PFSK-1 (cell line): ENCODE results near the gene GUCY1A1.

ENCODE experiments used
- FOXP2 ChIP-seq: optimal IDR thresholded peaks from 2 replicates; pipeline ENCODE3; 2011; ENCODE audit warnings: borderline replicate concordance, control low read depth, inconsistent platforms; ENCODE audit not compliant: insufficient read depth; ENCODE audit errors: extremely low read length, extremely low read depth
- POLR2AphosphoS5 ChIP-seq: IDR thresholded peaks from 2 replicates; pipeline ENCODE4 v1.6.1; 2012; ENCODE audit warnings: low read depth, mild to moderate bottlenecking, control low read depth, low read length, moderate library complexity
- SIN3A ChIP-seq: IDR thresholded peaks from 2 replicates; pipeline ENCODE4 v1.6.1; 2012; ENCODE audit warnings: mild to moderate bottlenecking, low read length, moderate library complexity, borderline replicate concordance; ENCODE audit not compliant: insufficient read depth
- TAF1 ChIP-seq: IDR thresholded peaks from 2 replicates; pipeline ENCODE4 v1.6.1; 2012; ENCODE audit warnings: low read length, control low read depth, borderline replicate concordance; ENCODE audit not compliant: insufficient read depth
- TF ChIP-seq, protein P1 (sequence below), 2 experiments: IDR thresholded peaks; 2 replicates each; pipeline versions ENCODE4 v1.6.1 to v1.8.0; 2011 to 2012; ENCODE audit warnings: low read depth in 2 of 2, low read length in 2 of 2, control low read depth in 1 of 2, inconsistent platforms in 1 of 2, mild to moderate bottlenecking in 1 of 2, moderate library complexity in 1 of 2; ENCODE audit not compliant: insufficient read depth in 1 of 2

GUCY1A1 gene

DNA sequence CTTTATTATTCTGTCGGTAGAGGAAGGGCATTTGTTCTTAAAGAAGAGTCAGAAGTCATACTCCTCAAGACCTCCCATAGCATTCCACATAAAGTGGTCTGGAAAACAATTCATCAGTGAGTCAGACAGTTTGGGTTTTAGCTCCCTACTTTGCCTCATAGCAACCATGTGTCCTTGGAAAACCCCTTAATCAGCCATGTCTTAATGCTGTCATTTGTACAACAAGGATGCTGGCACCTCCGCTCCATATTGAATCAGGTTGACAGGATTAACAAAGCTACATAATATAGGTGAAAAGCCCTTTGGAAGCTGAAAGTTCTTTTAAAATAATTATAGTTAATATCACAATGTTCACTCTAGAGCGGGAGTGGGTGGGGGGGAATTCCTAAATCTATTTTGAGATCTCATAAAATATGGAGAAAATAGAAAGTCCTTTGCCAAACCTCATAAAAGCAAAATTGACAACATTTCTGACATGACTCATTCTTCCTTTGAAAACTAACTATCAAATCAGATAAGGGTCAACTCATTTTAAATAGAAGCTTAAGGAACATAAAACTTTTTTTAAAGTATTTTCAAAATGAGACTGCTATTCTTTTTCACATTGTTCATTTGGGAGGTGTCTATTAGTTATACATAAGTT is 37.3 kb upstream of the GUCY1A1 start:
- TF ChIP-seq, protein P1, sequence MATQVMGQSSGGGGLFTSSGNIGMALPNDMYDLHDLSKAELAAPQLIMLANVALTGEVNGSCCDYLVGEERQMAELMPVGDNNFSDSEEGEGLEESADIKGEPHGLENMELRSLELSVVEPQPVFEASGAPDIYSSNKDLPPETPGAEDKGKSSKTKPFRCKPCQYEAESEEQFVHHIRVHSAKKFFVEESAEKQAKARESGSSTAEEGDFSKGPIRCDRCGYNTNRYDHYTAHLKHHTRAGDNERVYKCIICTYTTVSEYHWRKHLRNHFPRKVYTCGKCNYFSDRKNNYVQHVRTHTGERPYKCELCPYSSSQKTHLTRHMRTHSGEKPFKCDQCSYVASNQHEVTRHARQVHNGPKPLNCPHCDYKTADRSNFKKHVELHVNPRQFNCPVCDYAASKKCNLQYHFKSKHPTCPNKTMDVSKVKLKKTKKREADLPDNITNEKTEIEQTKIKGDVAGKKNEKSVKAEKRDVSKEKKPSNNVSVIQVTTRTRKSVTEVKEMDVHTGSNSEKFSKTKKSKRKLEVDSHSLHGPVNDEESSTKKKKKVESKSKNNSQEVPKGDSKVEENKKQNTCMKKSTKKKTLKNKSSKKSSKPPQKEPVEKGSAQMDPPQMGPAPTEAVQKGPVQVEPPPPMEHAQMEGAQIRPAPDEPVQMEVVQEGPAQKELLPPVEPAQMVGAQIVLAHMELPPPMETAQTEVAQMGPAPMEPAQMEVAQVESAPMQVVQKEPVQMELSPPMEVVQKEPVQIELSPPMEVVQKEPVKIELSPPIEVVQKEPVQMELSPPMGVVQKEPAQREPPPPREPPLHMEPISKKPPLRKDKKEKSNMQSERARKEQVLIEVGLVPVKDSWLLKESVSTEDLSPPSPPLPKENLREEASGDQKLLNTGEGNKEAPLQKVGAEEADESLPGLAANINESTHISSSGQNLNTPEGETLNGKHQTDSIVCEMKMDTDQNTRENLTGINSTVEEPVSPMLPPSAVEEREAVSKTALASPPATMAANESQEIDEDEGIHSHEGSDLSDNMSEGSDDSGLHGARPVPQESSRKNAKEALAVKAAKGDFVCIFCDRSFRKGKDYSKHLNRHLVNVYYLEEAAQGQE (IDR thresholded peaks at IDR 0.05; ENCODE audit: insufficient read depth in 1 of 2, low read depth in 2 of 2, low read length in 2 of 2): no peak
- TF ChIP-seq POLR2AphosphoS5 (no peak), FOXP2 (no peak), TAF1 (no peak)

DNA sequence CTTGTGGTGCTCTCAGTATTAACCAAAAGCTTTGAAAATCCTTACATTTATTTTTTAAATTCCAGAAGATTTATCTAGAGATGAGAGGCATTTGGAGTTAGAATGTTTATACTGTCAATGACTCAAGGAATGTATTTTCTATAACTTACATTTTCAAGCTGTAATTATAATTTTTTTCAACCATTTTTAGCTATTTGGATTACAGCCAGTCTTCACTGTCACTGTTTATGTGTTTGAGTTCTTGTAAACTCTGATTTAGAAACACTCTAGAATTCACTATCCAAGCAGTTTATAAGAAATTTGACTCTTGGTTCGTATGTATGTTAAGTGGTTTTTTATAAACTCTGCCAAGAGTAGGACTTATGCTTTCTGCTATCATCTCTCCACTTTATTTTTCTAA is 36.7 kb upstream of the GUCY1A1 start:
- TF ChIP-seq TAF1: no peak
- TF ChIP-seq, protein P1 (IDR thresholded peaks at IDR 0.05; ENCODE audit: insufficient read depth in 1 of 2, low read depth in 2 of 2, low read length in 2 of 2): no peak
- TF ChIP-seq SIN3A: no peak
- no peak for TF ChIP-seq POLR2AphosphoS5
- TF ChIP-seq FOXP2: no peak

DNA sequence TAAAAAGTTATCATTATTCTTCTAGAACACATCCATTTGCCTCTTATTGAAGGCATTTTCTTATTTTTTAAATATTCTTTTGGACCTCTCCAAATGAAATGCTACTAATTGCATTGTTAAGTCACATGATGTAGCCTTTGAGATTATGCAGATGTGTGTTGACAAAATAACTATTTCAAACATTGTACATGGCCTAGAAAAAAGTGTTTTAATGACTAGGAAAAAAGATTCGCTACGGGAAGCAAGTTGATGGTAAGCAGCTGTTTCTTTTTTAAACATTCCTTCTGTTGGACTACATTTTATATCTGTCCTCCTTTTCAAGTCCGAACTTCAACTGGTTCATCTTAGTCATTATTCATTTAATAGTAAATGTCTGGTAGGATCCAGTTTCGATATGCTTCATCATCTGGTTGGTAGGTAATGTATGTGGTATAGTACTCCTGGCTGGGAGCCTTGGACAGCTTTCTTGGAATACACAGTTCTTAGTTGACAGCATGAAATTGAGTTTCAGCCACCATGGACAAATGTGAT is 34.3 kb upstream of the GUCY1A1 start:
- TF ChIP-seq FOXP2 (no peak), SIN3A (no peak), POLR2AphosphoS5 (no peak), TAF1 (no peak)
- TF ChIP-seq, protein P1 (IDR thresholded peaks at IDR 0.05; ENCODE audit: insufficient read depth in 1 of 2, low read depth in 2 of 2, low read length in 2 of 2): no peak

DNA sequence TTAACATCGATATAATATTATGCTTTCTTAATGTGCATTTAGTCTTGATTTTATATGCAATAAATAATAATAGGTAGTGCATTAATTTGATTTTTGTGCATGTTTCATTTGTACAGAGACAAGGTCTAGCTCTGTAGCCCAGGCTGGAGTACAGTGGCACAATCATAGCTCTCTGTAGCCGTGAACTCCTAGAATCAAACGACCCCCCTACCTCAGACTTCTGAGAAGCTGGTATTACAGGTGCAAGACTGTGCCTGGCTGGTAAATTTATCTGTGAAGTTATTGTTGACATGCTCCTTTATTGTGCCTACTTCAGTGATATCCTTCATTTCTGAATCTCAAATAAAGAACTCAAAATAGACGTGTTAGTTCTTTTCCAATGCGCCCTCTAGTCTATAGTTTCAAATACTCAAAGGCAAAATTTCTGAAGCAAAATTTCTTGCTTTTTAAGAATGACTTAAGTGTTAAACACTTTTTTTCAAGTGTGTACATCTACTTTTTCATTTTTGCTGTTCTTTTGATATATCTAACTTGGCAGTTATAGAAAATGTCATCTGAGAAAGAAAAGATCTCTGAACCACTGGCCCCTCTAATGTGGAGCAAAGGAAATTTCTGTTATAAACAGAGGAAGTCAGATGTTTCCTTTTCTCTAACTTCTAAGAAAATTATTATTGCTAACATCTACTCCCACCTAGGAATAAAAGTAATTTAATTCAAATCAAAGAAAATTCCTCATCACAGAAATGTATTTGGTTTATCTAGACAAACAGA is 28.3 kb upstream of the GUCY1A1 start:
- TF ChIP-seq POLR2AphosphoS5 (no peak), TAF1 (no peak), SIN3A (no peak), FOXP2 (no peak)
- TF ChIP-seq, protein P1 (IDR thresholded peaks at IDR 0.05; ENCODE audit: insufficient read depth in 1 of 2, low read depth in 2 of 2, low read length in 2 of 2): no peak
